SIG-M5 treated with dmso at 0.1 percent for 504 hours (cell line): ENCODE data around the gene DPEP2.
A peak's percentile ranks its signal among the peaks of the same experiment; 100 is the strongest.
"Not testable (repeated sequence)": the region's sequence is repeated elsewhere in the genome, so short reads cannot be mapped to it uniquely, and the experiment has no call there.

Source experiments
- DNase-seq: peaks from one replicate; lab custom pipeline; 2025; ENCODE audit not compliant: unreplicated experiment; lab: John Stamatoyannopoulos, UW

Gene DPEP2

DNA sequence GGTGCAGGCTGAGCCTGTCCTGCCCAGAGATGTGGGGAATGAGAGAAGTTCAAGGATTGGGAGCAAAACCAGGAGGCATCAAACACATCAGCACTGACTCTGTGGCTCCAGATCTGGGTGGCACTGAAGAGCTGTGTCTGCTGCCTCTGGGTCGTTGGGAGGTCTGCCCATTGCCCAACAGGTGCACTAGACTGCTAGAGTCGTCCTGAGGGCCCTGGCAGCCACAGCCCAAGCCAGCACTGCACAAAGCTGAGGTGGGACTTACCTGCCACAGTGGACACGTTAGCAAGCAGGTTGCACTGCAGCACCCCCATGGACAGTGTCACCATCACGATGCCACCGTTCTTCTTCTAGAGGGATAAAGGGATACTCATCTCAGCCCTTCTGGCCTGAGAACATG lies 22.3 kb downstream of the DPEP2 start:
- DNase-seq = no peak

DNA sequence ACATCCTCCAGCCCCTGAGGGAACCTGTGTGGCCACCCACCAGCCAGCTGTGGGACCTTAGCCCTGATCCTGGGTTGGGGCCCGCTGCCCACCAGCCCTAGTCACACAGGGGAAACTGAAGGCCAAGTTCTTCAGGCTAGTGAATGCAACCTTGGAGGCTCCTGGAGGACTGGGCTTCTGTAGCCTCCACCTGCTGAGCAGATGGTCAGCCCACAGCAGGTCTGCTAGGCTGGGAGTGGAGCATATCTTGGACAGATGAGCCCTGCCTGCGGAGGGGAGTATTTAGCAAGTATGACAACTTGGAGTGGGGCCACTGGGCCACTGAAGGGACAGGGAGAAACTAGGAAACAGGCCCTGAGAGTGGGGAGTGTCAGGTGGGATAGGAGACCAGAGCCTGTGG lies 23.1 kb downstream of the DPEP2 start:
- no peak for DNase-seq

DNA sequence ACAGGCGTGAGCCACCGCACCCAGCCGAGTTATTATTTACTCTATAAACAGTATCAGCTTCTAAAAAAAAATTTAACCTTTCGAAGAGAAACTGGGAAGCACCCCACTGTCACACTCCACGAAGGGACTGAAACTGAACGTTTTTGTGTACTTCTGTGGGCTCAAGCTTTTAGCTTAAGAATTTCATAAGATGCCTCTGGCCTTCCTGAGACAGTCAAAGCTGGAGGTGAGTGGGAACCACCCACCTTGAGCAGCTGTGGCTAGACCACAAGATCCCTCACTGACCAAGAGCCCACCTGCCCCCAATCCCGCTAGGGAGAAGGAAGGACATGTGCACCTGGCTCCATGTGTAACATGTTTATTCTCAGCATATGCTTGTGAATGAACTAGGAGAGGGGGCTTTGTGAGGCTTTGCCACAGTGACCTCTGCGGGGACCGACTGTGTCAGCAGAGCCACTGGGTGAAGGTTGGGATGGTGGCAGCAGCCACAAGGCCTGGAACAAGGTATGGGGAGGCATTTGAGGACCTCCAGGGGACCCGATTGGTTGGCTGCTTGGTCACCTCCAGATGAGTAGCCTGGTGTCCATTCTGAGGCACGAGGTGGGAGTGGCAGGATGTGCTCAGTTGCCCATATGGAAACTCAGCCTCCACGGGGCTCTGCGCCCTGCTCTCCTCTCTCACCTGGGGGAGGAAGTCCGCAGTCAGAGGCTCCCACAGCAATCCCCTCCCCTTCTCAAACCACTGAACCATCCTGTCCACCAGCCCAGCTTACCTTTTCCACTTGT lies 23.8 kb downstream of the DPEP2 start:
- no peak for DNase-seq

DNA sequence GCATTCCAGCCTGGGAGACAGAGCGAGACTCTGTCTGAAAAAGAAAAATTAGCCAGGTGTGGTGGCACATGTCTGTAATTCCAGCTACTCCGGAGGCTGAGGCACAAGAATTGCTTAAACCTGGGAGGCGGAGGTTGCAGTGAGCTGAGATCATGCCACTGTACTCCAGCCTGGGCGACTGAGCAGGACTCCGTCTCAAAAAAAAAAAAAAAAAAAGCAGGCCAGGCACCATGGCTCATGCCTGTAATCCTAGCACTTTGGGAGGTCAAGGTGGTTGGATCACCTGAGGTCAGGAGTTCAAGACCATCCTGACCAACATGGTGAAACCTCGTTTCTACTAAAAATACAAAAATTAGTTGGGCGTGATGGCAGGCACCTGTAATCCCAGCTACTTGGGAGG lies 27.0 kb downstream of the DPEP2 start:
- not testable (repeated sequence) for DNase-seq

DNA sequence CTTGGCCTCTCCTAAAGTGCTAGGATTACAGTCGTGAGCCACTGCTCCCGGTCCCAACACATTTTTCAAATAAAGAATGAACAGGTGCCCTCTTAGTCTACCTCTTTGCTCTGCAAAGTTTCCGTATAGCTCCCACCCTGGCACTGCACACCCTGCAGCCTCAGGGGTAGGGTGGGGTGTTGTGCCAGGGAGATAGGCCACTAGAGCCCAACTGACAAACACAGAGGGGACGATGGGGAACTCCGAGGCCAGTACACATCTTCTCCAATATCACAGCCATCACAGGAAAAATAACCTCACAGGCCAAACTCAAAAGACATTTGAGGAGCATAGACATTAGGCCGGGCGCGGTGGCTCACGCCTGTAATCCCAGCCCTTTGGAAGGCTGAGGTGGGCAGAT lies 28.2 kb downstream of the DPEP2 start:
- DNase-seq = no peak

DNA sequence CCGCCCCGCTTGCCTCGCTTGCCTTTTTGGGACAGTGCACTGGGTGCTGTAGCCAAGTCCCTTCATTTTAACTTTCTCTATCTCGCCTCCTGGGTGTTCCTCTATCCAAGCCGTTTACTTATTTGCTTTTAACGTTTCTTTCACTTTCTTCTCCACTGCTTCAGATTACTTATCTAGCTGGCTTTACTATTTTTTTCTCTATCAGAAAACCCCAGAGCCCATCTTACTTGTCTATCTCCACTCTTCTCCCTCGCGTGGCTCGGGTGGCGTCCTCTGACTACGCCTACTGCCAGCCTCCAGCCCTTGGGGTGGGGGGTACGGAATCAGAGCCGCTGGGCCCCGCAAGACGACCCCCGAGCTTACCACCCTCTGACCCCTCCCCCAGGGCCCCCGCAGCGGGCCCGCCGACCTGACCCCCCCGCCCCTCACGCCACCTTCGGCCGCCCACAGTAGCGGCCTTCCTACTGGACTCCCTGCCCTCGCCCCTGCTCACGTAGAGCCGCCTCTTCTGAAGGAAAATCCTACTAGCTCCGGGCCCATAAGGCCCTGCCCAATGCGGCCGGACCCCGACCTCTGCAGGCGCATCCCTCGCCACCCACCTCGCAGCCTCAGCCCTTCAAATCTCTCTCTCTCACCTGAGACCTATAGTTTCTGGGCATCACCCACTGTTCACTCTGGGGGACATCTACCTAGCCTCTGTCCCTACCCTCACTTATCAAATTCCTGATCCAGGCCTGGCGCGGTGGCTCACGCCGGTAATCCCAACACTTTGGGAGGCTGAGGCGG lies 29.8 kb downstream of the DPEP2 start:
- DNase-seq = no peak

DNA sequence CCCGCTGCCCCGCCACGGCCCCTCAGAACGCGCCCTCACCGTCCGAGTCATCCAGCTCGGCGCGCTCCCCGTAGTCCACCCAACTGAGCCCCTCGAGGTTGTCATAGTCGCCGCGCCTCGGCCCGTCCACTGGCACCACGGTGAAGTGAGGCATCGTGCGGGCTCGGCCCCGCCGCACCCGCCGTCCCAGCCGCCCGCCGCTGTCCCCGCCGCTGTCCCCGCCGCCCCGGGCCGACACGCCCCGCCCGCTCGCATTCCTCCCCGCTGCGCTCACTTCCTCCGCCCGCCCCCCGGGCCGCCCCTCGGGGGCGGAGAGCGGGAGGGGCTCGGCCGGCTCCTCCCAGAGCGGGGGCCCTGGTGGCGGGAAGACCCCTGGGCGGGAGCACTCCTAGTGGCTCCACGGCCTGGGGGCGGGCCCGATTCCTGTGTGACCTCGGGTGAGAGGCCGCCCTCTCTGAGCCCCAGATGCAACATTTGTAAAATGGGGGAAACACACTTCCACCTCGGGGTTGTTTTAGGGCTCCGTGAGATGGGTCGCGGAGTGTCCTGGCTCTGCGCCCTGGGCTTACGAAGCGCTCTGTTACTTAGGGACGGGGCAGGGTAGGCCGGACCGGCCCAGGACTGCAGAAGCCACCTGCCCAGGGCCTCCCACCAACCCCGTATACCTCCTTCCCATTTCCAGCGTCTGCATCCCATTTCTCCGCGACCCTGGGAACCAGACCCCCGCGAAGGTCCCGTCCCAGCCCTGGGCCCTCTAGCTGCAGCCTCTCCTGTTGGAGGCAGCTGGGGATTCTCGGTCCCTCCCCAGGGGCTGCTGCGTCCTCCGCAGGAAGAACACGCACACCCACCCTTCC lies 30.7 kb downstream of the DPEP2 start, which contains the start of gene SLC12A4:
Gene SLC12A4, minus strand, starts transcription at position 238 of the 854 bp plus-strand sequence. Its CDS starts 84 bp downstream, at position 154.
- DNase-seq = peak; percentile 67

DNA sequence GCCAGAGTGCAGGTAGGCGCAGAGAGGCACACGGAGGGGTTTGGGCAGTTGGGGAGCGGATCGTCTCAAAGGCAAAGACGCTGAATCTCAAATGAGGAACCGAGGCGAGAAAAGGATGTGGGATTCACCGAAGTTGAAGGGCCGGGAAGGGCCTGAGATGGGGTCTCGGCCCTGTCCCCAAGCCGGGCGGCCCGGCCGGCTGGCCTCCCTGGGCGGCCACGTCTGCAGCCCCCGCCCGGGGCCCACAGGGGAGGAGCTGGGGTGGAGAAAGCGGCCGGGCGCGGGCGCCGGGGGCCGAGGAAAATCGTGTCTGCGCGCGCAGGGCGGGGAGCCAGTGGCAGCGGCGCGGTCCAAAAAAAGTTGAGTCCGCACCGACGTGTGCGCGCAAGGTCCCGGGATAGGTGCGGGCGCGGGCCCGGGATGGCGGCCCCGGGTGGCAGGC lies 31.3 kb downstream of the DPEP2 start:
- DNase-seq = peak; percentile 30

DNA sequence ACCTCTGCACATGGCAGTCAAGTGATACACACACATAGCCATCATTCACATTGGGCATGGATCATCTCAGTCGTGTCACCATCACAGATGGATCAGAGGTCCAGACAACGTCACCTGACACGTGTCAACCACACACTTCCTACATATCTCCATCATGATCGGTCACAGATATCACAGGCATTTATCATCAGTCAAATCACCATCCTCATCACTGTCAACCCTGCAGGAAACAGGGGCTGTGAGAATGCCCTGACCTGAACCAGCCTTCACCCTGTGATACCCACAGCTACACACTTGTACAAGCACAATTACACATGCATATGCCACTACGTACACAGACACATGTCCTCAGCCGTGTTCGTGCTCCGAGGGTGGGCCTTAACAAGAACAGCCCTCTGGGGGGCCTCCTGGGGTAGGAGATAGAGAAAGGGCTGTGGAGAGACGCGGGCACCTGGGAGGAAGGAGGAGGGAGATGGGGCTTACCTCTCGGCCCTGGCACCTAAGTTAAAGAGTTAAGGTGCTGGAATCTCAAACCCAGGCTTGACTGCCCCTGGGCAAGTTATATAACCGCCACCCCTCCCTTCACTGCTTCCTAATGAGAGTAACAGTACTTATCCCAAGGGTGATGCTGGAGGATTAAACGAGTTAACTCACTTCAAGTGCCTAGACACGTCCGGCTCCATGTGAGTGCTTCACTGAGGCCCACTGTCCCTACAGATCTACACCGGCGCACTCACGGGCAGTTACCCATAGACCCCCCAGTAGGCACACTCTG lies 31.9 kb downstream of the DPEP2 start:
- no peak for DNase-seq

DNA sequence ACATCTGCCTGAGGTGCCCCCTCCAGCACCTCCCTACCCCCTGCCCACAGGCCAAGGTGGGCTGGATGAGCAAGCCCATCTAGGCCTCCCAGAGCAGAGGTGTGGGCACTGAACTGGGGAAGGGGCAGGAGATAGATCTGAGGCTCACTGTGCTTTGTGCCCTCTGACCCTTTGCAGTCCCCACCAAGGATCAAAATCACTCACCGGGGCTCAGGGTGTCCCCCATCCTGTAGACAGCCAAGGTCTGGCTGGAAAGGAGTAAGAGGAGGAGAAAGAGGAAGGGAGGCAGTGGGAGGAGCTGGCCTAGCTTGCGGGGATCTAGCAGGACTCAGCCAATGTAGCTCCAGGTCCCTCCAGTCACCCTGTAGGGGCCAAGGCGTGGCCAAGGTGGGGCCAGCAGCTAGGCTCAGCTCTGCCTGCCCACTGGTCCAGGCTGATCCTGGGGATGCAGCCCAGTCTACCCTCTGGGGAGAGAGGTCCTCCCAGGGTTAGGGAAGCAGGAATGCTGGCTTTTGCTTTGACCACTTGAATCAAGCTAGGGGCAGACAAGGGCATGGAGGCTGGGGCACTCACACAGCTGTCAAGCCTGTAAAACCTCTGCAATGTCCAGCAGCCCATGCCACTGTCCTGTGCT lies 32.6 kb downstream of the DPEP2 start:
- DNase-seq = peak; percentile 54

DNA sequence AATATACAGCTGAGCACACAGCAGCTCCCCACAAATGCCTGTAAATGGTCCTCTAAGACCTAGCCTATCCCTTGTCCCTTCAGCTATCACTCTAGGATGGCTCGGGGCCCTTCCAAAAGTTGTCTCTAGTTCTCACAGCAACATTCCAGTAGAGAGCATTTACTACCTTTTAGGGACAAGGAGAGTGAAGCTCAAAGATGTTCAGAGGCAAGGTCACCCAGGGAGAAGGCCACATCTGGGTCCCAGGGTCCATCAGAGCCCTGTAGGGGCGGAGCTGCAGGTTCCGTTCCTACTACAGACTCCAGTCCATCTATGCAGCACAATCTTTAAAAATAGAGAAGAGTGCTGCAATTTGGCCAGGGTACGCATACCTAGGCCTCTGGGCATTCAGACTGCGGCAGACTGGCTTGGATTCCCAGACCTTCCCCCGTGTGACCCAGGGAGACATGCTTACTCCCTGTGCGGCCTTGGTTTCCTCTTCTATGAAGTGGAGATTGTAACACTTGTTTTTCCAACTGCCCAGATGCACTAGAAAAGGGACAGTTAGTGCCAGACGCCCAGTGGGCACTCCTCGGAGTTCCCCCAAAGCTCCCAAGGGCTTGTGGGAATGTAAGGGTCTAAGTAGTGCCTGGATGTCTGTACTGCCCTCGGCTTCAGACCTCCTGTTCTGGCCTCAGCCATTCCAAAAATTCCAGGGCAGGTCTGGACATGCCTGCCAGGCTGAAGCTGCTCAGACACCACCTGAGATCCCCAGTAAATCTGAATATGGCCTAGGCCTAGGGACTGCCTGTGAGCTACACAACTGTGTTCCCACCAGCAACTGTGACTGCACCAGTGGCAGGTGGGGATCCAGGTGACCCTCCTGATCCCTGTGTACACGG lies 33.4 kb downstream of the DPEP2 start:
- no peak for DNase-seq

DNA sequence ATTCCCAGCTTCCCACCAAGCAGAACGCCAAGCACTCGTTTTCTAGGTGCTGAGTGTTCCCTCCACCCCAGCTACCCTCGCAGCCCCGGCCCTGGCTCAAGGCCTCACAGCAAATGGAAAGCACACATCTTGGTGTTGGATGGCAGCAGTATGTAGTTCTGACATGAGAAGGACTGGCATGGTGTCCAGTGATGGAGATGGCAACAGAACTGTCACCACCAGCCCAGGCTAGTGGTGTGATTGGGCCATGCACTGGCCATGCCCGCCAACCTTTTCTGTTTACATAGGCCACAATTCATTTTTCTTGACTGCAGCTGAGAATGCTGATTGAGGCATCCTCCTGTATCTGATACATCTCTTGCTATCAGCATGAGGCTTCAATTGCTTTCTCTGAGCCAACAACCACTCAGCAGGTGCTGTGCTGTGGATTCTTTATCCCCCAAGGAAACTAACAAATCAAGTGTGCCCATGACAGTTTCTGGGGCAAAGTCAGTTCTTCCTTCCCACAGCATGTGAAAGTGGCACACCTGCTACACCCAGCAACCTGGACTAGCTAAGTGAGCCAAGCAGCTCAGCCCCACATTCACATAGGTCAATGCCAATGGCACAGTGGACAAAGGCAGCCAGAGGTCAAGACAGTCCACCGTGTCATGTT lies 34.7 kb downstream of the DPEP2 start:
- no peak for DNase-seq

DNA sequence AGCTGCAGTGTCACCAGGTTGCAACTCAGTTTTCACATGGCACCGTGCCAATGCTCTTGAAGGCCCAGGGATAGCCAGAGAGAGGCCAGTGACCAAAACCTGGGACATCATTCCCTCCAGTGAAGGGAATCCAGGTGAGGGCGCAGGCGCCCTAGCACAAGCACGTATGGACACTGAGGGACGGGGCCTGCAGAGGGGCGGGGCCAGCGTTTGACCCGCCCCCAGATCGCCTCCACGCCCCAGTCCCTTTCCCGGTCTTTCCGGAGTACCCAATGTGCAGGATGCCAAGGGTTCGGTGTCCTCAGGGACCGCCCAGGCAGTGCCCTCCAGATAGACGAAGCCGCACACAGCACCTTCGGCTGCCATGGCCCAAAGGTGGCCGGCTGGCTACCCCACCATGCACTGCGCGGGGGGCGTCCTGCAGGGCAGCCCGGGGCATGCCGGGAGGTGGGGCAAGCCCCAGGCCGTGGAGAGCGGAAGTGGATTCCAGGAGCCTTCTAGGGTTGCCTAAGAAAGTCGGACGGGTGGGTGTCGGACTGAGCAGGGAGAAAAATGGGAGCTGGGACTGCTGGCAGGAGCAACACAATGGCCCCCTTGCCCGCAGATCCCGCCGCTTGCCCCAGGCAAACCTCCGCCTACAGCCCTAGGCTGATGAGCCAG lies 35.5 kb downstream of the DPEP2 start:
- DNase-seq = no peak

DNA sequence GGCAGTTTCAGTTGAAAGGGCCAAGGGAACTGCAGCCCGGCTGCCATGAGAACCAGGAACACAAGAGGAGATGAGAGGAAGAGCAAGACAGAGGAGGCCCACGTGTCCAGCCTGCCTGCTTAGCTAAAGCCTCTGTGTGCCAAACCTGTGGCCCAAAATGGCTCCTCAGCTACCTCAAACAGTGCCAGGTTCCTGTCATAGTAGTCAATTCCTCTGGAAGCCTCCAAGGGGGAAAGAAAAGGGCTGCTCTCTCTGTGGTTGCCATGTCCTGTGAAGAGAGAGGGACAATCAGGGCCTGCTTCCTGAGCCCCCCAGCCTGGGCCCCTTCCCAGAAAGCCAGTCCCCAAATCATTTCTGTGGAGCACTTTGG lies 36.0 kb downstream of the DPEP2 start:
- no peak for DNase-seq

DNA sequence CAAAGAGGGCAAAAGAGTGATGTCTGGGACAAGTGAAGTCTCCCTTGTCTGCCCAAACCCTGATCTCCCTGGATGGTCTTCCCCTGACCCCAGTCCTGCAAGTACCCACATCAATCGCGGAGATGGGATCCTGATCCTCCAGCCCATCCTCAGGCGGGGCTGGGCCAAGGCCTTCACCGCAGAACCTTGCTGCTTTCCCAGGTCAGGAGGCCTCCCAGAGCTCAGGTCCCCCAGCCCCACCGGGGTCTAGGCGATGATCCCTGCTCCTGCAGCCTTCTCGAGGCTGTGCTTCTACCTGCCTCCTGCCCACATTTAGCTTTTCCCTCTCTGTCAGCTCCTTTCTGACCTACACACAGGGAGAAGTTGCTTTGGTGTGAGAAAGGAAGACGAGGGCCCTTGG lies 37.1 kb downstream of the DPEP2 start:
- no peak for DNase-seq

DNA sequence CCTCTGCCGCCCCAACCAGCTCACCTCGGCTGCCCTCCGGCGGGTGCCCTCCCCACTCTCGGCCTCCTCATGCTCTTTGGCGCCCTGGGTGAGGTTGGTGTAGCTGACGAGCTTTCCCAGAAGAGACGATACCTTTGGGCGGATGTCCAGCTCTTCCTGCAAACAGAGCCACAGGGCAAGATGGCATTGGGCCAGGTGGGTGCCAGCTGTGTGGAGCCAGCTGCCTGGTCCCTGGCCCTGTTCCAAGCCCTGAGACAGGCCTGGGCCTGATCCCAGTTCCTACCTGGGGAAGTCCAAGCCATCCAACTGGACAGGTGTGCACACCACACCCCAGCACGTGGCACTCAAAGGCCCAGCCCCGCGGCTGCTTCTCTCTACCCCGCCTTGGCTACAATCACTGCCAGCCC lies 37.7 kb downstream of the DPEP2 start:
- DNase-seq = peak; percentile 8

DNA sequence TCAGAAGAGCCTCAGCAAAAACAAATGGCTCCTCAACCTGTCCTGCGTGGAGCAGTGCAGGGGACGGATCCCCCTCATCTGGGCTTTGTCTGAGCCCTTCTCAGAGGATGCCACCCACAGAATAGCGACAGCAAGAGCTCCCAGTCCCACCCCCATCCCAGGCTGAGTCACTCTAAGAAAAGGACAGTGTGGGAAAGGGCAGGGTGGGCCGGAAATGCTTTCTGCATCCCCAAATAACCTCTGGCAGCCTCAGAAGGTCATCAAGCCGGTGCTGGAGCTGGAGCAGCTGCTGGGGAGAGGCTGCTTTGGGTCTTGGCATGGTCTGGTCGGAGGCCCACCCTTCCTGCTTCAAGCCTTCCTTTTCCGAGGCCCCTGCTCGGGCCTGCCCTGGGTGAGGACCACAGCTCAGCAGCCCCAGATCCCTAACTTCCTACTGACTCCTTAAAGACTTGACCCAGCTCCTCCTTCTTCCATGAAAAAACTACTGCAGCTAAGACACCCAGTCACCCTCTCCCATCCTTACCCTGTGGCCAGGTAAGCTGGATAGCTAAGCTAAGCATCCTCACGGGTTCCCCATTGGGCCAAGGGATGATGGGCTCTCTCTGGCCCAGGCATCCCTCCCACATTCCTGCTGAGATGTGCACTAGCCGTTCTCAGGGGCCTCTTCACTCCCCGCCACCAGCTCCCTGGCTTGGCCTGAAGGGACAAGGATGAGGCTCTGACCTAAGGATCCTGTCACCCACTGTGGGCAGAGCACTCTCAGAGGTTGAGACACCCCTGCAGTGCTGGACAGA lies 39.6 kb downstream of the DPEP2 start:
- no peak for DNase-seq
